SU-DHL-6 (cell line): ENCODE measurements around the gene MEIS2.

Source experiments
- H2AFZ ChIP-seq: fragments of 200-600 bp; sonication (generic); 2 replicates; pipeline ENCODE4 v1.6.1; 2014; ENCODE audit warnings: low read depth, mild to moderate bottlenecking, moderate library complexity, mixed read lengths, antibody characterized with exemption, low read length; ENCODE audit not compliant: severe bottlenecking
- H3F3A ChIP-seq: fragments of 200-600 bp; shearing (Covaris generic); 2 replicates; pipeline ENCODE4 v1.6.0; 2016; ENCODE audit warnings: antibody characterized with exemption, mild to moderate bottlenecking; ENCODE audit not compliant: insufficient read depth
- H3K27ac ChIP-seq: fragments of 200-600 bp; sonication (generic); 2 replicates; pipeline ENCODE4 v1.5.1; 2016; ENCODE audit warnings: low read depth, mild to moderate bottlenecking, low read length, moderate library complexity, mixed read lengths
- H3K27me3 ChIP-seq: fragments of 200-600 bp; sonication (generic), shearing (Covaris generic); 2 replicates; pipeline ENCODE4 v1.6.0; 2014; ENCODE audit warnings: mild to moderate bottlenecking, low read length
- H3K36me3 ChIP-seq: fragments of 200-600 bp; sonication (generic); 2 replicates; pipeline ENCODE4 v1.6.1; 2014; ENCODE audit warnings: mild to moderate bottlenecking, low read length, mixed read lengths
- H3K4me2 ChIP-seq: fragments of 300-600, 200-600 bp; shearing (Covaris generic), sonication (generic); 2 replicates; pipeline ENCODE4 v1.6.0; 2014; ENCODE audit warnings: low read length, low read depth, mild to moderate bottlenecking; ENCODE audit not compliant: poor library complexity, severe bottlenecking
- H3K4me3 ChIP-seq: fragments of 200-600 bp; sonication (generic); 2 replicates; pipeline ENCODE4 v1.5.1; 2014; ENCODE audit warnings: antibody characterized with exemption, low read length, mild to moderate bottlenecking, mixed read lengths; ENCODE audit not compliant: insufficient read depth, poor library complexity, severe bottlenecking
- H3K79me2 ChIP-seq: fragments of 200-600 bp; sonication (generic); 2 replicates; pipeline ENCODE4 v1.6.1; 2014; ENCODE audit warnings: mild to moderate bottlenecking, low read length, moderate library complexity; ENCODE audit not compliant: insufficient read depth
- H3K9ac ChIP-seq: fragments of 200-600 bp; sonication (generic); 2 replicates; pipeline ENCODE4 v1.7.0; 2014; ENCODE audit warnings: mild to moderate bottlenecking, low read length
- H3K9me2 ChIP-seq: fragments of 200-600 bp; sonication (generic); replicated peaks from 2 replicates; pipeline ENCODE4 v1.6.1; 2014; ENCODE audit warnings: low read length; ENCODE audit not compliant: insufficient read depth
- H3K9me3 ChIP-seq: fragments of 200-600 bp; sonication (generic); 2 replicates; pipeline ENCODE4 v1.6.1; 2014; ENCODE audit warnings: low read length, mixed read lengths; ENCODE audit not compliant: insufficient read depth
- H4K20me1 ChIP-seq: fragments of 200-600 bp; sonication (generic); 2 replicates; pipeline ENCODE4 v1.6.1; 2014; ENCODE audit warnings: low read depth, mild to moderate bottlenecking, antibody characterized with exemption, low read length, moderate library complexity, mixed read lengths
- CTCF ChIP-seq: fragments of 200-600 bp; sonication (generic); IDR thresholded peaks from one replicate; pipeline ENCODE4 v1.5.1; 2017; ENCODE audit warnings: antibody characterized with exemption, mild to moderate bottlenecking, low read length, moderate library complexity; ENCODE audit not compliant: insufficient read depth, poor library complexity, severe bottlenecking
- EZH2phosphoT487 ChIP-seq: fragments of 200-600 bp; sonication (generic), shearing (Covaris generic); conservative IDR thresholded peaks from 2 replicates; pipeline ENCODE4 v1.6.1; 2018; ENCODE audit warnings: mild to moderate bottlenecking, antibody characterized with exemption, low read length, moderate library complexity, mixed read lengths

MEIS2 gene

GRCh38 chr15:36917411-36918267 is 182.7 kb downstream of the MEIS2 start:
- Histone ChIP-seq H3F3A (no peaks in the 10 kb centered on the region), H4K20me1 (no peaks in the 10 kb centered on the region), H3K9me2 (no peaks in the 10 kb centered on the region), H3K79me2 (no peaks in the 10 kb centered on the region), H3K36me3 (no peaks in the 10 kb centered on the region), H3K9ac (no peak overlapping the region), H2AFZ (no peak overlapping the region), H3K27ac (no peak overlapping the region), H3K9me3 (no peaks in the 10 kb centered on the region), H3K4me2 (no peak overlapping the region), H3K27me3 (no peaks in the 10 kb centered on the region), H3K4me3 (no peak overlapping the region)
- no peak for TF ChIP-seq CTCF
- no peak for TF ChIP-seq EZH2phosphoT487

GRCh38 chr15:36914960-36915808 is 185.2 kb downstream of the MEIS2 start:
- no peak overlapping the region for H3K4me3 ChIP-seq
- no peaks in the 10 kb centered on the region for H4K20me1 ChIP-seq
- no peaks in the 10 kb centered on the region for H3K27me3 ChIP-seq
- H3K9ac ChIP-seq, result no peak overlapping the region
- no peak for TF ChIP-seq EZH2phosphoT487
- no peak for TF ChIP-seq CTCF
- no peaks in the 10 kb centered on the region for H3K9me2 ChIP-seq
- no peaks in the 10 kb centered on the region for H3K9me3 ChIP-seq
- no peaks in the 10 kb centered on the region for H3K36me3 ChIP-seq
- no peak overlapping the region for H2AFZ ChIP-seq
- H3K4me2 ChIP-seq, result no peak overlapping the region
- no peaks in the 10 kb centered on the region for H3F3A ChIP-seq
- H3K79me2 ChIP-seq, result no peaks in the 10 kb centered on the region
- H3K27ac ChIP-seq, result no peak overlapping the region

GRCh38 chr15:36914466-36914865 is 185.9 kb downstream of the MEIS2 start:
- H3F3A ChIP-seq, result no peaks in the 10 kb centered on the region
- H4K20me1 ChIP-seq, result no peaks in the 10 kb centered on the region
- TF ChIP-seq EZH2phosphoT487 (no peak), CTCF (no peak)
- no peaks in the 10 kb centered on the region for H3K79me2 ChIP-seq
- H3K27ac ChIP-seq, result no peak overlapping the region
- no peaks in the 10 kb centered on the region for H3K36me3 ChIP-seq
- H3K4me2 ChIP-seq, result no peak overlapping the region
- H3K9me3 ChIP-seq, result no peaks in the 10 kb centered on the region
- H3K4me3 ChIP-seq, result no peak overlapping the region
- no peak overlapping the region for H3K9ac ChIP-seq
- H3K27me3 ChIP-seq, result no peaks in the 10 kb centered on the region
- no peaks in the 10 kb centered on the region for H3K9me2 ChIP-seq
- H2AFZ ChIP-seq, result no peak overlapping the region
